HG02852 (cell line): ENCODE data around the gene FAM114A2.

Source experiments
- ATAC-seq: cut with Tn5 transposase; IDR thresholded peaks from one replicate; pipeline ENCODE4 v1.9.1; 2021; ENCODE audit warnings: mild to moderate bottlenecking, moderate library complexity; ENCODE audit not compliant: unreplicated experiment

The FAM114A2 gene

GRCh38 chr5:153987301-153987700, 51.4 kb downstream of the FAM114A2 start:
- no peak for ATAC-seq

GRCh38 chr5:153985498-153985897, 53.2 kb downstream of the FAM114A2 start:
- no peak for ATAC-seq

- ATAC-seq = no peak
Measured at GRCh38 chr5:153983885-153984284, 54.8 kb downstream of the FAM114A2 start.

- no peak for ATAC-seq
Measured at GRCh38 chr5:153981905-153982605, 56.7 kb downstream of the FAM114A2 start.

GRCh38 chr5:153979028-153979783, 59.5 kb downstream of the FAM114A2 start:
- ATAC-seq = no peak

GRCh38 chr5:153974813-153975163, 63.9 kb downstream of the FAM114A2 start:
- peak; percentile 25 for ATAC-seq

- ATAC-seq = peak; percentile 59
Measured at GRCh38 chr5:153974131-153974812, 64.4 kb downstream of the FAM114A2 start.

- ATAC-seq = no peak
Measured at GRCh38 chr5:153972240-153972639, 66.5 kb downstream of the FAM114A2 start.

- no peak for ATAC-seq
Measured at GRCh38 chr5:153970496-153970895, 68.2 kb downstream of the FAM114A2 start.

- ATAC-seq = no peak
Measured at GRCh38 chr5:153969563-153969895, 69.2 kb downstream of the FAM114A2 start.

GRCh38 chr5:153968761-153969562, 69.7 kb downstream of the FAM114A2 start:
- no peak for ATAC-seq

- peak; percentile 74 for ATAC-seq
Measured at GRCh38 chr5:153964880-153965645, 73.6 kb downstream of the FAM114A2 start.

GRCh38 chr5:153964191-153964879, 74.4 kb downstream of the FAM114A2 start:
- ATAC-seq = no peak

- ATAC-seq = no peak
Measured at GRCh38 chr5:153960269-153961215, 78.2 kb downstream of the FAM114A2 start.

- ATAC-seq = no peak
Measured at GRCh38 chr5:153959134-153959957, 79.4 kb downstream of the FAM114A2 start.

GRCh38 chr5:153957205-153957604, 81.5 kb downstream of the FAM114A2 start:
- ATAC-seq = no peak

- no peak for ATAC-seq
Measured at GRCh38 chr5:153953411-153953810, 85.3 kb downstream of the FAM114A2 start.

- ATAC-seq = no peak
Measured at GRCh38 chr5:153952893-153953292, 85.8 kb downstream of the FAM114A2 start.
